ENCODE data around the gene PUM1.

PUM1 gene

DNA sequence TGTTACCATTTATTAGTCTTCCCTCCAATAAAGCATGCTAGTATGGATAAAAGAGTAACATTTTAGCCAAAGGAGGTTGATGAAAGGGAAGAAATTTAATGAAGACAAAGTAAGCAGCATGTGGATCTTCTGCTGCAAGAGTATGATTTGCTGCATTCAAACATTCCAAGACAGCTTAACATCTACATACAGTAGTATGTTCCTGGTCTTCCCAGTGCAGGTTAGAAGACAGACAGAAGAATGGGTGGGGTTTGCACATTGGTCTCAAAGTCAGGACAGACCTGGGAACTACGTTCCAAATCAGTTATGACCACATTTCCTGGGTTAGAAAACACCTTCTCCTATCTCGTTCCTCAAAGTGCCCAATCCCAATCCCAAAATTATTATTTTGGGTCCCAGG, 43.3 kb downstream of the PUM1 start:
- DNase-seq, result no peak

DNA sequence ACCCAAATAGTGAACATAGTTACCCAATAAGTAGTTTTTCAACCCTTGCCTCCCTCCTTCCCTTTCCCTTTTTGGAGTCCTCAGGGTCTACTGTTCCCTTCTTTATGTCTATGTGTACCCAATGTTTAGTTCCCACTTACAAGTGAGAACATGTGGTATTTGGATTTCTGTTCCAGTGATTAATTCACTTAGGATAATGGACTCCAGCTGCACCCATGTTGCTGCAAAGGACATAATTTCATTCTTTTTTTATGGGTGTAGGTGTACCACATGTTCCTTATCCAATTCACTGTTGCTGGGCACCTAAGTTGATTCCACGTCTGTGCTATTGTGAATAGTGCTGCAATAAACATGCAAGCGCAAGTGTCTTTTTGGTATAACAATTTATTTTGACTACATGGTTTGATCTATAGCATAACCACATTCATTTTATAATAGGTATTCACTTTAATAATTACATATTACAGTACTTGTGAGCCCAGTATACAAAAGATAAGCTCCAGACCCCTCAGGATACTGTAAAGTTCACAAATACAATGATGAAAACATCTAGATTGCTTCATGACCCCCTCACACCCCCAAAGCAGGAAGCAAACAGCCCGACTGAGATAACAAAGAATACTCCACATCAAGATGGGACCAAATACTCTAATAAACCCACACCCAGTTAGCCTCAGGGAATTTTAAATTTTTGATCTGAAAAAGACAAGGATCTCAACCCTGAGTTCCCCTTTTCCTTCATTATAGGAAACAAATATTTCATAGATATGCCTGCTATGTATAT, 45.3 kb downstream of the PUM1 start:
- DNase-seq, result no peak

DNA sequence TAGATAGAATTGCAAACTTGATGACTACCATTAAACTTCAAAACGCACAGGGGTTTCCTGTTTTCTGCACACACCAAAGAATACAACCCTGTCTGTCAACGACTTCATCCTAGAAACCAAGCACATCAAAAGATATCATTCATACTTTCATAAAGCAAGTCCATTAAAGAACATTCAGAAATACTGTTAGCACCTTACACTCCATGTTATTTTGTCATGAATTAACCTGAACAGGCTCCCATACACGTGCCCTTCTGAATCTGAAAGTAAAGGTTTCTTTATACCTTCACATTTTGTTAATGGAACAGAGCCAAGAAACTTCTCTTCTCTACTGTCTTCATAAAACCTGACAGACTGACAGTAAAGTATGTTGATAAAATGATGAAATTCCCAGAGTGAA, 46.1 kb downstream of the PUM1 start:
- DNase-seq, result no peak

DNA sequence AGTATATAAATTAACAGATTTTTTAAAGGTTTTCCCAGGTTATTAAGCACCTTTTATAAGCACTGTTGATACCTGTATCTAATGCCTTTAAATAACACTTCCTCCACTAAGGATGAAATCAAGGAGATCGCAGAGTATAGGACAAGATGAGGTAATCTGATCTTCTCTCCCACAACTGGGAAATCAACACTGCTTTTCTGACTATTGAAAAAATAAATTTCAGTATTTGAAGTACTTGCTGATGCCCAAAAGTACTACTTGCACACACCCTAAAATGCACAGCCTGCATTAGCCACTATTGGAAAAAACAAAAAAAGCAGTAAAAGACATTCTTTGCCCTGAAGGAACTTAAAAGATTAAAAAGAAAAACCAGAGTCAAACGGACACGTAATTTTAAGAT, 48.6 kb downstream of the PUM1 start:
- DNase-seq, result no peak

DNA sequence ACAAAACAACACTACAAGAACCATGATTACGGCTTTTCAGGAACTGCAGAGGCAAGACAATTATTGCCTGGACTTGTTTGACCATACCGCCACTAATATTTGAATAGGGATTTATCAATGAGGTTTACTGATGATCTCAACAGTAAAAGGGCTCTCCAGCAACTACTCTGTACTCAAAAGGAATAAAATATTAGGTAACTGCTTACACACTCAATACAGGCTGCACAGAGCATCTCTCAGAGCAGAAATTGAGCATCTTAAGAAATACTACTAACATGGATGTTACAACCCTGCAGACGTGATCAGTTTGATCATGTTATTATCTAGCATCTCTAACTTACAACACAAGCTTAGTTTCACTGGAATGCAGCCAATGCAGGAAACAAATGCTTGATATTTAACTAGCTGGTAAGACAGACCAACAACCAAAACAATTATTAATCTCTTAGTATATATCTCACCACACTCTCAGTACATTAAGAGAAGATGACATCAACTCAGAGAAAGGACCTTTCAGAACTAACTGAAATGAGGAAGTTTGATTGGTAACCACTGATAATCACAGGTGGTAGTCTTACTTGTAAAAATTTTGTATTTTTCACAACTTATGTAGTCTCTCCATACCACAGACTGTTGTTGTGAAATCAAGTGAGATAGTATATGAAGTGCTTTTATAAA, 52.2 kb downstream of the PUM1 start:
- DNase-seq, result no peak

DNA sequence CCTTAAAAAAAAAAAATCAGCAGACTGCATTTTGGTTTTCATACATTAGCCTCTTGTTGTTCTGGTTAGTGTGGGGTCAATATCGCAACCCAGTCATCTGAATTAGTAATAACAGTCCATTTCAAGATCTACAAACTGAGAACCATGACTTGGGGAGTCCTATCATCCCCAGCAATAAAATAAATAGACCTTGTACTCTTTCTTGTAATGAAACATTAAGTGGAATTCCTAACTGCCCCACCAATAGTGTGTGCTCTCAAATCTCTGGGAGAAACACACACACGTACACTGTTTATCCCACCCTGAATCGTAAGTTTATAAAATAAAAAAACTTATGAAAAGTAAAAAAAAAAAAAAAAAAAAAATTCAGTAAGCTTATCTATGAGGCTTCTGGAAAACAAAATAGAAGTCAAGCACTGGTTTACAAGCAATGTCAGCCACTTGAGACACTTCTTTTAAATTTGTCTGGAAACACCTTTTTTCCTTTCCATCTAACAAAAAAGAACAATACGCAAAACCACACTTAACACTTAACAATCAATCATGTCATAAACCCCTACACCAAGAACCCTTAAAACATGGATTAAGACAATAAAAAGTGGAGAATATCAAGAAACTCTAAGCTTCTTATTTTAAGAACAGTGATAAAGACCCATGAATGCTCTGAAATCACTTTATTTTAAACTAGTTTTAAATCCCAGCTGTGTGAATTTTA, 53.1 kb downstream of the PUM1 start:
- DNase-seq, result no peak

DNA sequence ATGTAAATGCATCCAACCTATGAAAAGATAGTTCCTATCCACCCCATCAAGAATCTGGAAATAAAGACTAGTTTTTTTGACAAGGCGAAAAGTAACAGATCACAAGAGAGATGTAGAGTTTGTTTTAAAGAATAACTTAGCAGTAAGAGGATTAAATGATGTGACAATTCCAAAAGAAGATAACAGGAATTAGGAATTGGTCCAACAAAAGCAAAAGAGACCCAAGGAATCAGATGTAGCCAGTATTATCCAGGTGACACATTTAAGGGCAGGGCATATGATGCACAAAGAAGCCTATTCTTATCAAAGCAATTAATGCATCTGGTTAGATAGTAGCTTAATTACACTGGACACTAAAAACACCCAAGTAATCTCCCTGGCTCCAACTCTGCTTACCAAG, 53.8 kb downstream of the PUM1 start:
- no peak for DNase-seq

DNA sequence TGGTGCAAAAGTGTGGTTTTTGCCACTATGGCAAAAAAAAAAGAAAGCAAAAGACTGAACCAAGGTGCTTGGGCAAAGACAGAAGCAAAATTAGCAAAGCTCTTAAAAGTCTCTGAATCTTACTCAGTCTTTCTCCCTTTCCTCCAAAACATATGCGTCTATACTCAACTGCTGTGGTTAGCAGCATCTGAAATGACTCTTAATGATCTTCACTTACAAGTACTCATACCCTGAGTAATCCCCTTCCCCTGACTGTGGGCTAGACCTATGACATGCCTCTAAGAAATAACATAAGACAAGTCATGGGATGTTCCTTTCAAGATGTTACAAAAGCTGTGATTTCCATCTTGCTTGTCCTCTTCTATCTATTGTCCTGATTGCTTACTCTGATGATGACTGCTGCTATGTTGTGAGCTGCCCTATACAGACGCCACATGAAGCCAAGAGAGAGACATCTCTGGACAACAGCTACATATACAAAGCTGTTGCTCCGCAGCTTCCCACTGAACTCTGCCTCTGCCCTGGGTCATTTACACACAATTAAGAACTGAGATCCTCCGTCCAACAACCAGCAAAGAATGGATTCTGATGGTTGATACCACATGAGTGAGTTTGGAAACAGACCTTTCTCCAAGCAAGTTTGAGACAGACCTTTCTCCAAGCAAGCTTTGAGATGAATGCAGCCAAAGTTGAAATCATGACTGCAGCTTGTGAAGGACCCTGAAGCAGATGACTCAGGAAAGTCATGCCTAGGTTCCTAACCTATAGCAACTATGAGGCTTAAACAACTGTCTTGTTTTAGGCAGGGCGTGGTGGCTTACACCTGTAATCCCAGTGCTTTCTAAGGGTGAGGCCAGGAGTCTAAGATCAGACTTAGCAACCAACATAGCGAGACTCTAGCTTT, 55.2 kb downstream of the PUM1 start:
- no peak for DNase-seq

DNA sequence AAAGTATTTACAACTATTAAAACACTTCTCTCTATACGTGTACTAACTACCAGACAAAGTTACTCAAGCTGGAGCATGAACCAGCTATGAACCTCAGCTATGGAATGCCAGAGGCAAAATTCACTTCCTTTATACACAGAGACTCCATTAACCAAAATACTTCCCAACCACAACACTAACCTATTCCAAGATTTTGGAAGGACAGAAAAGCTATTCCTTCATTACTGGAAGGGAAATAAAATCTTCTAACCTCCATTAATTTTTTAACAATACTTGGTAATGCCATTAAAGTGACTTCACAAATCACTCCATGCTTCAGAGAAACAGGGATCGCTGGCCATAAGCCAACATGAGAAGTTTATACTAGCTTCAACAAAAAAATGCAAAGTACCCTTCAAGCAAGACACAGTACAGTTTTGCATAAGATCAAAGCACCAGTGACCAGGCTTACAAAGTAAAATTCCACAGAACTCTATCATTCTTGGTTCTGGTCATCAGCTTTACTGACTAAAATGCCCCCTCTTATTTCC, 58.0 kb downstream of the PUM1 start:
- DNase-seq, result no peak

DNA sequence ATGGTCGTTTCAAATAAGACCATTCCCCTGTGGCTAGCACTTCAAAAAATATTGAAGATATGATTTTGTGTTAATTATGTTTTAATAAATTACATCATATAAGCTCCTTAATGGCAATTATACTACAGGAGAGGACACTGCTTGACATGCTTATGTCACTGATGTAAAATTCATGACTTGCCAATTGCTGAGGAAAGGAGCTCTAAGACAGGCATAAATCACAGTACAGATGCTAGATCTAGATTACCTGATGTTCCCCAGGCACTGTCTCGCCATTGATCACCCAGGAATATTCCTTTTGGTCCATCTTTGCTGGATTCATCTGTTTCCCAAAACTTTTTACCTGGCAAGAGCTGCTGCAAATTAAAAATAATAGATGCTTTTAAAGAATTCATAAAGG, 58.8 kb downstream of the PUM1 start:
- no peak for DNase-seq

DNA sequence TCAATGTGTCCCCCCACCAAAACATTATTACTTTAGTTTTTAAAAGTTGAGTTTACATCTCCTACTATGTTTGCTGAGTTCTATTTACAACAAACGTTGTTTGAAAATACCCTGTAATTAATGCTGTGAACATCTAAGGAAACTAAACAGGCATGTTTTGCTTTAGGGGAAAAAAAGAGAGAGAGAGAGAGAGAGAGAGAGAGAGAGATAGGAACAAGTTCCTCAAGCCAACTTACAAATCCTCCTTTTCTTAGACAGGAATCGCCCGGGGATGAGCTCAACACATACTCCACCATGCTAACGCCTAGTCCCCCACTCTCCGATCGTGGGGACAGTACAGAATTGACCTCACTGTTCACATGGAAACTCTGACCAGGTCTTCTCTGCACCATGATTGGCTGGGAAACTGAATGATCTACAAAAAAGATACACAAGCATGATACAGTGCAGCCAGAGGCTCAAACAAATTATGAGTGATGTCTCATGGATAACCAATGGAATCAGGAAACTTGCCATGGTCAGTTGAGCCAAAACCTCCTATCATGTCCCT, 59.8 kb downstream of the PUM1 start:
- no peak for DNase-seq

DNA sequence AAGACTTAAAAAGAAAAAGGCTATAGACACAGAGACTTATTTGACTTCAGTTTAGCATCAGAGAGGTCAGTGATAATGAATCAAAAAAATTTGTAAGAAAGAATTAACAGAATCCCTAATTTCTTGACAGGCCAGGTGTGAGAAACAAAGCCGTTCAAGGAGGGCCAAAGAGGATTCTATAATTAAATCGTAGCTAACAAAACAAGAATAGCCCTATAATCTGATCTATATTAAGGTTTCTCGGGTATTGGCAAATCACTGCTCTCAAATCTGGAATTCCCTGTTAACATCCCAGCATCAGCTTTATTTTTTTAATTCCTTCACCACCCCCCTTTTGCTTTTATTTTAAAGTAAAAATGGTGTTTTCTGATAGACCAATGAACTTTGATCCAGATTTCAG, 60.3 kb downstream of the PUM1 start:
- no peak for DNase-seq

DNA sequence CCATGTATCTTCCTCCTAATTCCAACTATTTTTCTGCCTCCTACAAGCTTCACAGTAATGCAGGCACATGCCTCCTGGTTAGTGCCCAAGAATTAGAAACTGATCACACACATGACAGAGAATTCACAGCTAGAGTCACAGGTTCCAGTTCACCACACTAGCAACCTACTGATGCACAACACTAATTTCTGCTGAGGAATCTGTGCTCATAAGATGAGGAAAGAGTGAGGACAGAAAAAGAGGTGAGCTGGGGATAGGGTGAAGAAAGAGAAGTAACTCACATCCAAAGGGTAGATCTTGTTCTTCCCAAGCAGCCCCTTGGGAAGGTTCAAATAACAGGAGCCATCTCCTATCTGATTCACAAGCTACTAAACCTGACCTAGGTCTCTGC, 61.3 kb downstream of the PUM1 start:
- DNase-seq, result no peak

DNA sequence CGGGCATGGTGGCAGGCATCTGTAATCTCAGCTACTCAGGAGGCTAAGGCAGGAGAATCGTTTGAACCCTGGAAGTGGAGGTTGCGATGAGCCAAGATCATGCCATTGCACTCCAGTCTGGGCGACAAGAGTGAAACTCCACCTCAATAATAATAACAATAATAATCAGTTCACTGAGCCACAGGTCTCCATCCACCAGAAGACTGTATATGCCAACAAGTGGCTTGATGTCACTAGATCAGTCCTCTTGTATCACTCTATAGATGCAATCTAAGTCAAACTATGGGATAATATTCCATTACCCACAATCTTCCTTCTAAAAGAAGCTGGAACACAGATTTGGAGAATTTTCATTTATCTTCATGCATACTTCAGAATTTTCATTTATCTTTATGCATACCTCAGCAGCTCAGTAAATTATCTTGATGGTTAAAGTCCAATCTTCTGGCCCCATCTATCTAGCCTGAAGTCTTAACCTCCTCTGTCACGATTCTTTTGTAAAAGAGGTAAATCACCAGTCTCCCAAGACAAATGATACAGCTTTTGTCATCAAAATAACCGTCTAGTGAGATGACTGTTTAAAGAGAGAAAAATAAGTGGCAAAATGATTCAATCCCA, 61.8 kb downstream of the PUM1 start:
- no peak for DNase-seq

DNA sequence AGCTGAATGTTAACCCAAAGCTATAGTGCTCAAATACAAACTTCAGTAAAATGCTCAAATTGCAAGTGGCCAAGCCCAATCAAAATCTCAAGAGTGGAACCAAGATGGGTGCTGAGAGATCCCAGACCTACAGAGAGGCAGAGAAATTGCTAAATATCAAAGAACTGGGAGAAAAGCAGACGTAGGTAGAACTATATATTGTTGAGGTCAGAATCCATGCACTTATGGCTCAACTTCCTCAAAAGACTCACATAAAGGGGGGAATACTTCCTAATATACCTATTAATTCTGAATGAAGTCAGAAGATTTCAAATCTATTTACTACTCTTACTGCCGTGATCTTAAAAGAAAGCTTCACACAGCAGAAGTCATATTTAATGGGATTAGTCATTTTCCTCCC, 65.2 kb downstream of the PUM1 start:
- DNase-seq, result no peak

DNA sequence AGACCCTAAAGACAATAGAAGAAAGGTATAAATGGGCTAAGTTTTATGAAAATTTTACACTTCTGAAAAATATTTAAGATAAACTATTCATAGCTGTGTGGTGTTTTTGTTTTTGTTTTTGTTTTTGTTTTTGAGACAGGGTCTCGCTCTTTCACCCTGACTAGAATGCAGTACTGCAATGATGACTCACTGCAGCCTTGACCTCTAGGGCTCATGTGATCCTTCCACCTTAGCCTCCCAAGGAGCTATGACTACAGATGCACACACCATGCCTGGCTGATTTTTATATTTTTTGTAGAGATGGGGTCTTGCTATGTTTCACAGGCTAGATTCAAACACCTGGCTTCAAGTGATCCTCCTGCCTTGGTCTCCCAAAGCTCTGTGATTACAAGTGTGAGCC, 66.6 kb downstream of the PUM1 start:
- DNase-seq, result no peak

DNA sequence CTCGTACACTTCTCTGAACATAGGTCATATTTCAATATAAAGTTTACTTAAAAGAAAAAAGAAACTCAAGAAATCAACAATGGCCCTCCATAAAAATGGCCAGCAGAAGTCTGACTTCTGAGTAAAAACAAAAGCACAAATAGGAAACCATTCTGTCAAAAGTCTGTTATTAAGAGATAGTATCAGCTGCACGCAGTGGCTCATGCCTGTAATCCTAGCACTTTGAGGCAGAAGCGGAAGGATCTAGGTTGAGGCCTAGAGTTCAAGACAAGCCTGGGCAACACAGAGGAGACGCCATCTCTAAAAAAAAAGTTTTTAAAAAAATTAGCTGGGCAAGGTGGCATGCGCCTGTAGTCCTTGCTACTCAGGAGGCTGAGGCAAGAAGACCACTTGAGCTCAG, 67.3 kb downstream of the PUM1 start:
- DNase-seq, result no peak

DNA sequence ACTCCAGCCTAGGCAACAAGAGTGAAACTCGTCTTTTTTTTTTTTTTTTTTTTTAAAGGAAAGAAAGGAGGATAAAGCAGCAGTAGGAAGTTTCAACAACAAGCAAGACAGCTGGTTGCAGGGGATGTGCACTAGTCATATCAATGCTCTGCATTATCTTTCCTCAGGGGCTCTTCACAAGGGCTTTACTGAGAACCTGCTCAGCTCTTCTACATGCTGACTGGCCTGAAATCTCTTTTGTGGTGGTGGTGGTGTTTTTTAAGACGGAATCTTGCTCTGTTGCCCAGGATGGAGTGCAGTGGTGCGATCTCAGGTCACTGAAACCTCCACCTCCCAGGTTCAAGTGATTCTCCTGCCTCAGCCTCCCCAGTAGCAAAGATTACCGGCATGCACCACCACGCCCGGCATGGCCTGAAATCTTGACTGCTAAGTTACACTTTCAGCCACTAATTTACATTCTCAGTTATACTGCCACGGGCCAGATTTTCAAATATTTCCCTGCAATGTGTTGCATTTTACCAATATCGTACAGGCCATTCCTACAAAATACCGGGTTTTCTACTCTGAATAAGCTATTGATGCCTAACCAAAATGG, 68.0 kb downstream of the PUM1 start:
- no peak for DNase-seq

DNA sequence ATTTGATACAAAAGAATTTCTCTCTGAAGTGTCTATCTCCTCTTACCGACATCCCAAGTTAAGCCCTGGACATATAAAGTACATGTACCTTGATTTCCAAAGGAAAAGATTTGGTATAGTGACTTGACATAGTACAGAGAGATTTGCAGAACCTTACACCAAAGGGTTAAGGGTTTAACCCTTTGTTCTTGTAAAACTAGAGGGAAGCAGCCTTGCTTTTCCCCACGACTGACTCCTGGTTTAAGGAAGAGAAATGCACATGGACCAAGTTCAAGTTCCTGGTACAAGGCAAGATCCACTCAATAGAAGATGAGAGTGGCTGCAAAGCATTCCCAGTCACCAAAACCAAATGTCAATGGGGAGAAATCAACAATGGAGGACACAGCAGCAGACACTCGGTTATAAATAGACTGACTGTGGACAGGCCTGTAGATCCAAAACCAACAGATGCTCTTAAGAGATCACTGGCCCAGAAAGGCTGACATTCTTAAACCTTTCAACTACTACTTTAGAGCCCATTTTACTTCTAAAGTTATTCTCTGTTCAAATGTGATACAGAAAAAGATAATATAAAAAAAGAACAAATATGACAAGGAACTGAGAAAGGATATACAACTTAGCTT, 69.4 kb downstream of the PUM1 start:
- no peak for DNase-seq

DNA sequence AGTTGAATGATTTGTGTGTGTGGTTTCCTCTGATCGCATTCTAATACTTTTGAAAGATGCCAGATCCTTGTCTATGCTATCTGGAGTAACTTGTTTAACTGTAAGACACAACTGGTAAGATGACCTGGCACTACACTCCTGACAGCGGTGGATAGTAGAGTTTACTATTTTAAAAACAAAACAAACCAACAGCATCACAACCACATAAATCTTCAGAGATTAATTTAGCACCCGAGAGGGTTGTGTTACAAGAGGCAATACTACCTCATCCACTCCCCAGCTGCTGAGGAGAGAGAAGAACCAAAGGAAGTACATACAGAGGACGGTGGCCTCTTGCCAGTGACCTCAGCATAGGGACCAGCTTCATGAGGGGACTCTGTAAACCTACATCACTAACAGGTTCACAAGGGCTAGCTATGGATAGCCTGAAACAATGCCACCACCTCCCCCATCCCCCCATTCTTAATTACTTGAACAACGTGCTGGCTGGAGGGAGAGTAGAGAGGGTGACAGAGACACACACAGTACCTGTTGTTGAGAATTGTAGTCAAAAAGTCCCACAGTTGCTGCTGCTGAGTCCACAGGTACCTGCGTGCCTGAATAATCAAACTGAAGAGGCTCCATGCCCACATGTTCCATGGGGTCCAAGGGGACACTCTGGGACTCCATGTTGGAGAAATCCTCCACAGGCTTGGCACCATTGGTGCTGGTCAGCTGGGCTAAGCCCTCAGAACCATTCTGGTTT, 73.5 kb downstream of the PUM1 start:
- DNase-seq, result no peak

Measured in effector CD8-positive, alpha-beta T cell (primary cell).